HG02610 (cell line): ENCODE measurements around the gene GPR157.
"Not testable (repeated sequence)": the region's sequence is repeated elsewhere in the genome, so short reads cannot be mapped to it uniquely, and the experiment has no call there.

Experiments used
- ATAC-seq: cut with Tn5 transposase; IDR thresholded peaks from one replicate; pipeline ENCODE4 v1.9.1; 2021; ENCODE audit warnings: mild to moderate bottlenecking, moderate library complexity; ENCODE audit not compliant: unreplicated experiment

The GPR157 gene

DNA sequence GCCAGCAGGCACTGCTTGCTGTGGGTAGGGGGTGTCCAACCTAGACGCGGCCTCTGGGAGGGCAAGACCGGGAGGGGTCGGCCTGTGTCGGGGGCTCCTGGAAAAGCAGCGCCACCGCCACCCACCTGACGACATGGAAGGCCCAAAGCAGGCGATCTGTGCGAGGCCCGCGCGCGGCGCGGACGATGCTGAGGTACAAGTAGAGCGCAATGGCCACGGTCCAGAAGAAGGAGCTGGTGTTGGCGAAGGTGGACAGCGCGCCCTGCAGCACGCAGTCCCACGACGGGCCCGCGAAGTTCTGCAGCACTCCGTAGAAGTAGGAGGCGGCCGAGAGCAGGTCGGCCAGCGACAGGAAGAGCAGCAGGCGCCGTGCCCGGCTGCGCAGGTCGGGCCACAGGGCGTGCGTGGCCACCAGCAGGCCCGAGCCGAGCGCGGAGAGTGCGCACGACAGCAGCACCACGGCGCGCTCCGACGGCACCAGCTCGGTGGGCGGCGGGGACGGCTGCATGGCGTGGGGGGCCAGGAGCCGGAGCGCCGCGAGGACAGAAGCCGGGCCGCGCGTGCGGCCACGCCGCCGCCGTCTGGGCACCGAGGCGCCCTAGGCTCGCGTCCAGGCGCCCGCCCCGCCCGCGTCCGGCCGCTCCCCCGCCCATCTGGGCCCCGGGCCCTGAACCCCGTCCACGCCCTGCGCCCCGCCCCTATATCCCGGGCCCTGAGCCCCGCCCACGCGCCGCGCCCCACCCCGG lies at the start of gene GPR157:
Gene GPR157, minus strand, starts transcription at position 583 of the 746 bp plus-strand sequence. Its CDS starts 75 bp downstream, at position 508.
- peak; percentile 62 for ATAC-seq

GRCh38 chr1:9174762-9175161 lies 45.9 kb upstream of the GPR157 start:
- ATAC-seq, result no peak

GRCh38 chr1:9174243-9174642 lies 45.3 kb upstream of the GPR157 start:
- no peak for ATAC-seq

- no peak for ATAC-seq
Observed at GRCh38 chr1:9169601-9170137, 40.8 kb upstream of the GPR157 start.

- ATAC-seq, result no peak
Observed at GRCh38 chr1:9167638-9168037, 38.7 kb upstream of the GPR157 start.

- ATAC-seq, result no peak
Observed at GRCh38 chr1:9166289-9167235, 37.7 kb upstream of the GPR157 start.

- no peak for ATAC-seq
Observed at GRCh38 chr1:9165396-9165795, 36.5 kb upstream of the GPR157 start.

- ATAC-seq, result no peak
Observed at GRCh38 chr1:9164919-9165318, 36.0 kb upstream of the GPR157 start.

DNA sequence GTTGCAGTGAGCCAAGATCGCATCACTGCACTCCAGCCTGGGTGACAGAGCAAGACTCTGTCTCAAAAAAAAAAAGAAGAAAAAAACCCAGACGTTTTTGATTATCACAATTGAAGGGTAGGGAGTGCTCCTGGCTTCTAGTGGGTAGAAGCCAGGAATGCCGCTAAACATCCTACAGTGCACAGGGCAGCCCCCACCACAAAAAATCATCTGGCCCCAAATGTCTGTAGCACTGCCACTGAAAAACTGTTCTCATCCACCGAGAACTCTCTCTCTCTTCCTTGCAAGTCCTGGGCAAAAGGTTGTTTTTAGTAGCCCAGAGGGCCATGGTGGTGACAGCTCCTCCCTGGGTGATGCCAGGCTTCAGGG lies 35.6 kb upstream of the GPR157 start:
- ATAC-seq, result no peak

GRCh38 chr1:9161963-9162362 lies 33.1 kb upstream of the GPR157 start:
- ATAC-seq, result no peak

DNA sequence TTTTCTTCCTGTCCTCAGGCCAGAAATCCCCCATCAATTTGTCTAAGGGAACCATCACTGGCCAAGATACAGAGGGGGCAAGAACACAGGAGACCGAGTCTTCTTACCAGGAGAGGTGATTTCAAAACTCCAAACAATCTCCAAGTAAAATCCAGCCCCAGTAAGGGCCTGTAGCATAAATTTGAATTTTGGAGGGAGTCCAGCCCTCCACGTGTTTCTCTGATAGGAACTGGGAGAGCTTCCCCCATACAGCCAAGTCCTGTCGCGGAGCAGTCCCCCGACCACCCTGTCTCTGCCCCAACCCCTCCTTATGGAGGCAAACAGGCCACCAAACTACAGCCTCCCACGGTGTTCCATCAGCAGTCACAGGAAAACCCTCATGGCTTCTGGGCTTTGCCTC lies 32.4 kb upstream of the GPR157 start:
- ATAC-seq, result no peak

DNA sequence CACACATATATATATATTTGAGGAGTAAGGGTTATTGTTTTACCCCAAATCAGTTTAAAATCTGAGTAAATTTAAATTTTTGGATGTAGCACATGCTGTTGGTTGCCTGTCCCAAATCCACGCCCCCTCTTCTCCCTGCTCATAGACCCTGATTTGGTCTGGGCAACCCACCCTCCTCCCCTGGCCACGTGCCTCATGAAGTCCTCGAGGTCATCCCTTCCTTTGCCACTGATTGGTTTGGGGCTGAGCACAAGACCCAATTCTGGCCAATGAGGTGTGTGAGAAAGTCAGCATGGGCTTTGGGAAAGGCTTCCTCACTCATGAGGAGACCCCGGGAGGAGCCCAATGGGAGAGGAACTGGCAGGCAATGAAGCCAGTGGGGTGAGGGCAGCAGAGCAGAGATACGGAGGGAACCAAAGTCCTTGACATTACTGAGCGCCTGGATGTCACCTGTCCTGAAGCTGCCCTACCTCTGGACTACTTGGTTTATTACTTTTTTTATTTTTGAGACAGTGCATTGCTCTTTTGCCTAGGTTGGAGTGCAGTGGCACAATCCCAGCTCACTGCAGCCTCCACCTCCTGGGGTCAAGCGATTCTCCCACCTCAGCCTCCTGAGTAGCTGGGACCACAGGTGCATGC lies 31.3 kb upstream of the GPR157 start:
- ATAC-seq, result no peak

DNA sequence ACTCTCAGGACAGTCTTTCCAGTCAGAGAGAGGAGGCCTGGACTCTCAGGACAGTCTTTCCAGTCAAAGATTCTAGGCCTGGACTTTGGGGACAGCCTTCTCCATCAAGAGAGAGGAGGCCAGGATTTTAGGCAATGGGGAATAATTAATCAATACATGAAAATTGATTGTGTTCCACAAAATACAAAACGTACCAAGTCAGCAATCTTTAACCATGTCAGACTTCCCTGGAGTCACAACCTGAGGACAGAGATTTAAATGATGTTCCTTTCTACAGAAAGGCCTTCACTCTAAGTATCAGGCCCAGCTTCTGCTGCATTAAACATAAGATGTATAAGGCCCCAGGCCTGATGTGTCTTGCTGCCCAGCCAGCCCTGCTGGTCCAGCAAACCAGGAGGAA lies 27.0 kb upstream of the GPR157 start:
- no peak for ATAC-seq

- ATAC-seq, result not testable (repeated sequence)
Observed at GRCh38 chr1:9155405-9155804, 26.5 kb upstream of the GPR157 start.

DNA sequence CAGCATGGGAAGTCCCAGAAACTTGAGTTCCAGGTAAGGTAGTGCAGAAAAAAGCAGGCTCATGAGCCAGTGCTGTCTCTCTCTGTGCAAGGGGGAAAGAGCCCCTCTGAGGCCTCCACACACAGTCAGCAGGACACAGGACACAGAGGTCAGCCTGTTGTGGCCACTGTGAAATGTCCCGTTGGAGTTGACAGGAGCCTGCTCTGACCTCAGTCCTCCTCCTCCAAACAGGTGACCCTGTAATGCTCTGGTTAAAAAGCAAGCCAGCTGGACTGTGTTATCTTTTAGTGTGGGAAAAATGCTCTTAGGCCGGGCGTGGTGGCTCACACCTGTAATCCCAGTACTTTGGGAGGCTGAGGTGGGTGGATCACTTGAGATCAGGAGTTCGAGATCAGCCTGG lies 24.2 kb upstream of the GPR157 start:
- ATAC-seq, result no peak

- no peak for ATAC-seq
Observed at GRCh38 chr1:9152535-9152934, 23.6 kb upstream of the GPR157 start.

GRCh38 chr1:9151328-9151860 lies 22.5 kb upstream of the GPR157 start:
- no peak for ATAC-seq

DNA sequence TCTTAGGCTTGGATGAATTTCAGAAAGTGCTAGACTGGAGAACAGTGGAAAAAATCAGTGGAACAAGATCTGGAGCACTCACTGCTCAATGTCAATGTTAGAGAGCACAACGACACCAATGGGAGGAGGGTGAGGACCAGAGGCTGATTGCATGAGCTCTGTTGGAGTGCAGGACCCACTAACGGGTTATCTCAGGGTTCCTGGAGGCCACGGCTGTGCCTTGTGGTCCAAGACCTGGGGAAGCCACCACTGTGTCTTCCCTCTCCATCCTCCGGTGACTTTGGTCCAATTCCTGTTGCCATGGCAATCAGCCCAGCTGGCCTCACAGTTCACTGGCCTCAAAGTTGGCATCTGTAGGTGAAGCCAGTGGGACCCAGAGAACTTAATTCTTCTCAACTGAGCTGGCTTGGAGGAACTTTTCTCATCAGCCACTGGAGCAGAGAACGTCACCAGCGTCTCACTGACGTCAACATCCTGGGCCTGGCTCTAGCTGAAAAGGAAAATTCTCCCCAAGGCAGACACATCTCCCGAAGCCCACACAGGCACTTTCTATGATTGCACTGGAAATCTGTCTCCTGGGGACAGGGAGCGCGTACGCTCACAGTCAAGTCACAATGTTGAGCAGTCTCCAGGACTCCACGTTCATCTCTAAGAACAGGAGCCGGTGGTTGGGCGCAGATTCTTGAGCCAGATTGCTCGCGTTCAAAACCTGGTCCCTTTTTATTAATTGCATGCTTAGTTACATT lies 21.9 kb upstream of the GPR157 start:
- ATAC-seq, result no peak

- no peak for ATAC-seq
Observed at GRCh38 chr1:9149837-9150581, 21.1 kb upstream of the GPR157 start.

DNA sequence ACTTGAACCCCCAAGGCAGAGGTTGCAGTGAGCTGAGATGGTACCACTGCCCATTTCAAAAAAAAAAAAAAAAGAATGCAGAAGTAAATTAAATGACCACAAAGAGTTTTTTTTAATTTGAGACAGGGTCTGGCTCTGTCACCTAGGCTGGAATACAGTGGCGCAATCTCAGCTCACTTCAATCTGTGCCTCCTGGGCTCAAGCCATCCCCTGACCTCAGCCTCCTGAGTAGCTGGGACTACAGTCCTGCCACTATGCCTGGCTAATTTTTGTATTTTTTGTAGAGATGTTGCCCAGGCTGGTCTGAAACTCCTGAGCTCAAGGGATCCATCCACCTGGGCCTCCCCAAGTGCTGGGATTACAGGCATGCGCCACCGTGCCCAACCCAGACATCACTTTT lies 20.2 kb upstream of the GPR157 start:
- ATAC-seq, result no peak
